GM21528 (cell line): Measurements from ENCODE around the gene HACD4.

ENCODE experiments used
- ATAC-seq: cut with Tn5 transposase; IDR thresholded peaks from one replicate; pipeline ENCODE4 v1.9.1; 2021; ENCODE audit warnings: mild to moderate bottlenecking, moderate library complexity; ENCODE audit not compliant: unreplicated experiment, low FRiP score

The HACD4 gene

DNA sequence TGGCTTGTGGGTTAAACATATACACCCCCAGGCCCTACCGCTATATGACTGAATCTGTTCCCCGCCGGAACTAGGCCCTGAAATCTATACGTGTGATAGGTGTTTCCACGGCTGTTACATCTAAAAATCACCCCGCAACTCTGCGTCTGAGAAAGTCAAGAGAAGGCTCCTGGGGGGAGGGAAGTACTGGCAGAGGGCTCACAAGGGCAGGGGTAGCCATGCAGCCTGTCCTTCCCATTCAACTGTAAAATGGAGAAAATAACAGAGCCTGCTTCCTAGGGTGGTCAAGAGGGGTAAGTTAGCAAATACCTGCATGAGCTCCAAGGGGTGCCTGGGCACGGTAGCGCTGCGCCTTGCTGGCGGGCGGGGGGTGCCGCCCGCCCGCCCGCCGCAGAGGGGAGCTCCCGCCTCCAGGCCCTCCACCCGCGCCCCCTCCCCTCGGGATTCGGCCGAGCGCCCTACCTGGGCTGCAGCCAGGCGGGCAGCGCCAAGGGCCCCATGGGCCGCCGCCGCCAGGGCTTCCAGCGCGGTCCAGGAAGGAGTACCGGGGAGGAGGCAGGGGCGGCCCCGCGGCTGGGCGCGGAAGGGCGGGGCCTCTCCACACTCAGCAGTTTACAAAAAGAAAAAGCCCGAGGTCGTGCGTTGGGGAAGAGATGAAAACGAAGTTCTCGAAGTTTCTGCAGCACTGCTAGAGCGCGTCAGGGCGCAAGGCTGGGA is at the start of gene HACD4:
TSS of gene HACD4 (minus strand) at position 550 of the 717 bp plus-strand sequence. CDS start at position 500, 50 bp downstream.
- peak; percentile 87 for ATAC-seq

- ATAC-seq = no peak
Measured at GRCh38 chr9:21080793-21081192, 49.4 kb upstream of the HACD4 start.

GRCh38 chr9:21078702-21079101 is 47.3 kb upstream of the HACD4 start:
- ATAC-seq = no peak

- no peak for ATAC-seq
Measured at GRCh38 chr9:21077781-21078180, 46.3 kb upstream of the HACD4 start, which contains the start of gene IFNB1. TSS of gene IFNB1 (minus strand) at chr9:21077942. CDS start at chr9:21077869, 73 bp downstream.

DNA sequence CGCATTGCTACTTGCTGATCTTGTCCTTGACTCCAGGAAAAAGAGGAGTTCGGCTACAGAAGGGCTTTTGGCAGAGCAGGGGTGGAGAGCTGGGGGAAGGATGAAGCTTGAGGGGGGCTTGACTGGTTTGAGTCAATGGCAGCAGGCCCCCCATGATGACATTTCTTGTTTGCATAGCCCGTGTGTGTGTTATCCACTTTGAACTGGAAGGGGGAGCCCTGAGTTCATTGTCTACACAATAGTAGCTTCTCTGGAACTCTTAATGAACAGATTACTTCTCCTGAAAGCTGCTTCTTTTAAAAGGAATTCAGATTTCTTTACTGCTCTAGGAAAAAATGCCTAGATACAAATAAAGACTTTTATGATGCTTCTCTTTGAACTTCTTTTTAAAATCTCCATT is 44.0 kb upstream of the HACD4 start:
- no peak for ATAC-seq

GRCh38 chr9:21070906-21071305 is 39.5 kb upstream of the HACD4 start:
- no peak for ATAC-seq

GRCh38 chr9:21070171-21070571 is 38.7 kb upstream of the HACD4 start:
- no peak for ATAC-seq

DNA sequence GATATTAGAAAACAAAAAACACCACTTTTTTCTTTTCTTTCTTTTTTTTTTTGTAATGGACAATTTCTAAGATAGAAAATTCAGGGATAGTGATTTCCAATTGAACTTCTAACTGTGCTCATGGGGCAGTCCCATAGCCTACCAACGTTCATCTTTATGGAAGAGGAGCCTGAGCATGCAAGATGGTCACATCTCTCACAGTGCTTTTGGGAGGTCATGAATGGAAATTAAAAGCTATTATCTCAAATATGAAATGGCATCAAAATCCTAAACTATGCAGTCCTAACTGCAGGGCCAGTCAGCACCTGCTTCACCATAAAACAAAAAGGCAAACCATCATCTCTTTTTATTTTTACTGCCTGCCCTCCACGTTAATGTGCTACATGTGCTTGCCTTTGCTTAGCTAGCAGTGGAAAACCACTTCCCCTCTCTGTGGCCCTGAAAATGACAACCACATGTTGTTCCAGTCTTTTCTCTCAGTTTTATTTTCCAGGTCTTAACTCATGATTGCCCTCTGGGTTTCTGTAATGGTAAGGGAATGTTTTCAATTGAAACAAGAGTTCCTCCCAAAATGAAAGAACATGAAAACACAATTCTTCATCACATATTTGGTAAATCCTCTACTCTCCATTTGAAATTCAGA is 29.6 kb upstream of the HACD4 start:
- ATAC-seq = peak; percentile 58

DNA sequence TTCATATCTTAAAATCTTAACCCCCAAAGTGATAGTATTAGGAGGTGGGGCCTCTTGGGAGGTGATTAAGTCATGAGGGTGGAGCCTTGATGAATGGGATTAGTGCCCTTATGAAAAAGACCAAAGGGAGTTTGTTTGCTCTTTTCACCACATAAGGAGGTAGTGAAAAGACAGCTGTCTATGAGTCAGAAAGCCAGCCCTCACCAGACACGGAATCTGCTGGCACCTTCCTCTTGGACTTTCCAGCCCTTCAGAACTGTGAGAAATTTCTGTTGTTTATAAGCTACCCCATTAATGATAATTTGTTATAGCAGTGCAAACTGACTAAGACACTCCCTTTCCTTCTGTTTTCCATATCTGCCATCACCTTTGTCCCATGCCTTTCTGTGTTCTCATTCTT is 25.5 kb upstream of the HACD4 start:
- ATAC-seq = no peak

DNA sequence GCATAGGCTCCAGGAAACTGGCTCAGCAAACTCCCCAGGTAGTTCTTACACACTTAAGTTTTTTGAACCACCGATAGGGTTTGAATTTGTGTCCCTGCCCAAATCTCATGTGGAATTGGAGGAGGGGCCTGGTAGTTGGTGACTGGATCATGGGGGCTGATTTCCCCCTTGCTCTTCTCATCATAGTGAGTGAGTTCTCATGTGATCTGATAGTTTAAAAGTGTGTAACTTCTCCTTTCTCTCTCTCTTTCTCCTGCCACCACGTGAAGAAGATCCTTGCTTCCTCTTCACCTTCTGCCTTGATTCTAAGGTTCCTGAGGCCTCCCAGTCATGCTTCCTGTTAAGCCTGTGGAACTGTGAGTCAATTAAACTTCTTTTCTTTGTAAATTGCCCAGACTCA is 22.4 kb upstream of the HACD4 start:
- no peak for ATAC-seq

DNA sequence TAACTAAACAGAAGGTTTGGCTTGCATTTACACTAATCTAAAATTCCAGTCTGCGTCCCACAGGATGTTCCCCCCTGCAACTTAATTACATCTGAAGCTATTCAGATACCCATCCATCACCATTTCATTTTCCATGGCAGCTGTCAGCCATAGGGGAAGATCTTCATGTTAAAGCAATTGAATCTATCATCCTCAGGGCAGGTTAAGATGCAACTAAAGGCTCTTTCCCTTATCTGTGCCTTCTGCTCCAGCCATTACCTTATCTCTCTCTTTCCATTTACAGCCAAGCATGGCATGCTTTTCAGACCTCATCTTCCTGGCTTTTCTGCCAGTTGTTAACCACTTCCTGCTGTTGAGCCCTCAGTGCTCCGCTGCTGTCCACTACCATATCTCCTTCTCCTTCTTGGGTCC is 15.8 kb upstream of the HACD4 start:
- ATAC-seq = no peak

DNA sequence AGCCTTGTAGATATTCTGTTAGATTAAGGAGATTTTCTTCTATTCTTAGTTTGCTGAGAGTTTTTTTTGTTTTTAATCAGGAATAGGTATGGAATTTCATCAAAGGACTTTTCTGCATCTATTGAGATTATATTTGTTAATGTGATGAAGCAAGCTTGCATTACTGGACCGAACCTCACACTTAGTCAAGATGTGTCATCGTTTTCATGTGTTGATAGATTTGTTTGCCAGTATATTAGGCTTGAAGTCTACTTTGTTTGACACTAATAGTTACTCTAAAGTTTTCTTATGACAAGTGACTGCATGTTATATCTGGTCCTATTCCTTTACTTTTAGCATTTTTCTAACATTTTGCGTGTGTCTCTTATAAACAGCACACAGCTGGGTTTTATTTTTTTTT is 12.4 kb upstream of the HACD4 start:
- ATAC-seq = no peak

- no peak for ATAC-seq
Measured at GRCh38 chr9:21042466-21042865, 11.0 kb upstream of the HACD4 start.

GRCh38 chr9:21039302-21039701 is 7.9 kb upstream of the HACD4 start:
- no peak for ATAC-seq

DNA sequence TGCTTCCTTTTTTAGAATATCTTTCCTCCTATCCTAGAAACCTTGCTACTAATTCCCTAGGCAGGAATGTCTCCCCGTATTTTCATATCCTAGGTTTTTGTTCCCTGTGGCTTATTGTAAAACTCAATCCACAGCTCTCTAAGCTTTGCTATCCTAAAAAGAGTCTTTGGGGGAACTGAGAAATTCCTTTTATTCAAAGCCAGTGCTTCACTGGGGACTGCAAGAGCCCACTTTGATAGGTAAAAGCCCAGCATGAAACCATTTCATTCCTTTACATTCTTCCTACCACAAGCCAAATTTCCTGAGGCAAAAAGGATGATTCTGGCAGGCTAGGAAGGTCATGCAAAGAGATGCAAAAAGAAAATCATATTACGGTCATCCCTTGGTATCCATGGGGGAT is 5.8 kb upstream of the HACD4 start:
- no peak for ATAC-seq

- no peak for ATAC-seq
Measured at GRCh38 chr9:21031808-21032183, 356 bp upstream of the HACD4 start.

DNA sequence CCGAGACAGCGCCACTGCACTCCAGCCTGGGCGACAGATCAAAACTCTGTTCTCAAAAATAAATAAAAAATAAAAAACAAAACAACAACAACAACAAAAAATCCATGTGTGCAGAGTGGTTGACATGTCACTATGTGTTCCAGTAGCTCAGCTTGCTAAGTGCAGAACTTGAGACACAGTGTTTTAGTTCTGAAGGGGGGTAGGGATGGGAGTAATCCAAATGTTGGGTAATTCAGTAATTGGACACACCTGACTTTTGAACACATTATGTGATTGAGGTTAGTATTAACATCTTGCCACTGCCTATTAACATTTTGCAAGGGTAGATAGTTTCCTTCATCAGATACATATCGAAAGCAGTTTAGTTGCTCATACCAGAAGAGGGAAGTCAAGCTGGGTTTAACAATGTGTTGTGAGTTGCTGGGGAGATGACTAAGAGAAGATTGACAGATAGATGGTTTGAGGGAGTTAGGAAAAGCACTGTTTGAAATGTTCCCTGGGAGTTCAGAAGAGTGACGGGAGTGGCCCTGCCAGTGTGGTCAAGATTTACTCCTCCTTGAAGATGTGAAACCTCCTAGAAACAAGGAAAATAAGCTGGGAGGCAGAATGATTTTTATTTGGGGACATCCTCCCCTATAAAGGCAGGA is 928 bp downstream of the HACD4 start:
- ATAC-seq = peak; percentile 77

GRCh38 chr9:21029661-21030060 is 1.8 kb downstream of the HACD4 start:
- ATAC-seq = no peak

DNA sequence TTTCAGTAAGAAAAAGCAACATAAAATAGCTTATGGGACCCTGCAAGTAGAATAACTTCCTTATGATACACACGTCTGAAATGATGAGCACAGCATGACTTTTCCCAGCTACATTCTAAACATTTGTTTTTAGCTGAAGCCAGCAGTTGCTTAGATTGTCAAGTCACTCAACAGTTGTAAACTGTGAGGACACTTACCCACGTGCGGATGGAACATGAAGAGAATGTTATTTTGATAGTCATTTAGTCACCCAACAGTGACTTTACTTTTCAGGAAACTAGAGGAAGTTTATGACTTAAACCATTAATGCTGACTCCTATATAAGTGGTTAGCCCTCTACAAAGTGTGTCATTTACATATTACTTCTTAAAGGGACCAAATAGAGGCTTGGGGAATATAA is 3.0 kb downstream of the HACD4 start:
- no peak for ATAC-seq

DNA sequence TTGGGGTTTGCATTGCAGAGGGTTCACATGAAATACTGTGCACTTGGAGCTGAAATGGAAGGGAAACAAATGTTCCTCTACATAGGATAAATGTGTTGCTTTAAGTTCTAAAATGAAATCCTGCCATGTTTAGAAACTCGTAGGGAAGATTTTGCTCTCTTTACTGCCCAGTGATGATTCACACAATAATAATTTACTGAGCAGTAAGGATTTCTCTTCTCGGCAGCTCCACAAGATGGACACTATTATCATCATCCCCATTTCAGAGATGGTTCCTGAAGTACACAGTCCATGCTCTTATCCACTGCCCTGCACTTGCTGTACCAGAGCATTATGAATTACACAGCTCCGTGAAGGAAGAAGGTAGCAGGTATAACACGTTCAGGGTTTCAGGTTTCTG is 4.1 kb downstream of the HACD4 start:
- no peak for ATAC-seq

- no peak for ATAC-seq
Measured at GRCh38 chr9:21023861-21024260, 7.6 kb downstream of the HACD4 start.

DNA sequence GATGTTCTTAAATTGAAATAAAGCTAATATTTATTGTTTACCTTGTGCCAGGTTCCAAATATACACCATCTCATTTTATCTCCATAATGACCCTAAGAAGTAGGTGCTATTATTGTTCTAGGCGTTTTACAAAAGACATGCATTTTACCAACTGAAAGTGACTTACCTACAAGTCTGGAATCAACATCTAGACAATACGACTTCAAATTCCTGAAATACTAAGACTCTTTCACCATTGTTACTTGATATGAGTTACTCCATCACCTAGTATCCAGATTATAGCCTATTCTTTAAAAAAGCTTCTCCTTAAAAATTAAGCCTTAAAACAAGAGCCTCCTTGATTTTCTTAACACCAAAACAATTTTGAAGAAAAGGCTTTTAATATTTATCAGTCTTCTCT is 13.3 kb downstream of the HACD4 start:
- no peak for ATAC-seq
